GM18867 (cell line): Measurements from ENCODE around the gene NCAM2.

ENCODE experiments used
- ATAC-seq: cut with Tn5 transposase; IDR thresholded peaks from one replicate; pipeline ENCODE4 v1.9.1; 2021; ENCODE audit warnings: mild to moderate bottlenecking, moderate library complexity; ENCODE audit not compliant: unreplicated experiment

The NCAM2 gene

GRCh38 chr21:21025742-21026141, 27.5 kb downstream of the NCAM2 start:
- no peak for ATAC-seq

GRCh38 chr21:21028275-21028820, 30.1 kb downstream of the NCAM2 start:
- no peak for ATAC-seq

- ATAC-seq, result no peak
Measured at GRCh38 chr21:21029164-21029563, 31.0 kb downstream of the NCAM2 start.

GRCh38 chr21:21030311-21030710, 32.1 kb downstream of the NCAM2 start:
- no peak for ATAC-seq

GRCh38 chr21:21034036-21034435, 35.8 kb downstream of the NCAM2 start:
- no peak for ATAC-seq

GRCh38 chr21:21039624-21040170, 41.5 kb downstream of the NCAM2 start:
- ATAC-seq, result no peak

GRCh38 chr21:21045518-21045917, 47.3 kb downstream of the NCAM2 start:
- ATAC-seq, result no peak

GRCh38 chr21:21046063-21046462, 47.9 kb downstream of the NCAM2 start:
- no peak for ATAC-seq

GRCh38 chr21:21051109-21052055, 53.2 kb downstream of the NCAM2 start:
- peak; percentile 48 for ATAC-seq

GRCh38 chr21:21052672-21053071, 54.5 kb downstream of the NCAM2 start:
- ATAC-seq, result no peak

- ATAC-seq, result no peak
Measured at GRCh38 chr21:21057349-21058062, 59.3 kb downstream of the NCAM2 start.

- no peak for ATAC-seq
Measured at GRCh38 chr21:21063828-21064227, 65.6 kb downstream of the NCAM2 start.

GRCh38 chr21:21064353-21064752, 66.1 kb downstream of the NCAM2 start:
- no peak for ATAC-seq

- no peak for ATAC-seq
Measured at GRCh38 chr21:21067375-21067774, 69.2 kb downstream of the NCAM2 start.

- ATAC-seq, result no peak
Measured at GRCh38 chr21:21074305-21074704, 76.1 kb downstream of the NCAM2 start.

GRCh38 chr21:21076051-21076450, 77.8 kb downstream of the NCAM2 start:
- no peak for ATAC-seq

- no peak for ATAC-seq
Measured at GRCh38 chr21:21076491-21076890, 78.3 kb downstream of the NCAM2 start.

GRCh38 chr21:21079646-21080045, 81.4 kb downstream of the NCAM2 start:
- no peak for ATAC-seq

GRCh38 chr21:21084179-21084578, 86.0 kb downstream of the NCAM2 start:
- no peak for ATAC-seq

- ATAC-seq, result no peak
Measured at GRCh38 chr21:21085206-21085605, 87.0 kb downstream of the NCAM2 start.

GRCh38 chr21:21096956-21097355, 98.7 kb downstream of the NCAM2 start:
- ATAC-seq, result no peak
